Measurements from ENCODE around the gene PCDH9. TPM values are rescaled to one million over a fixed set of nuclear protein-coding genes. Genes with fewer than 3 reads are reported as not detected.

PCDH9 gene
- total and polyA plus RNA-seq, 2 of the 4 experiments (the other 2 are of a cell fraction), result 2.2 to 10.2 TPM

GRCh38 chr13:67080351-67080750 is 149.8 kb downstream of the PCDH9 start:
- ATAC-seq (ENCODE audit: low read depth), result no peak

More at GRCh38 chr13:67080351-67080750, 149.8 kb downstream of the PCDH9 start:
- Histone ChIP-seq H3K56ac (ENCODE audit: extremely low read depth, insufficient read depth, low read length) (no peak overlapping the region), H3K27me3 (ENCODE audit: control insufficient read depth, insufficient read depth, low read length) (no peaks in the 10 kb centered on the region), H3K4me1 (ENCODE audit: control insufficient read depth, insufficient read depth, low read length) (no peaks in the 10 kb centered on the region), H4K20me1 (ENCODE audit: insufficient read depth, low read length) (no peaks in the 10 kb centered on the region), H3K4me3 (ENCODE audit: insufficient read depth, low read depth, low read length) (no peak overlapping the region), H4K91ac (ENCODE audit: insufficient read depth, low read depth, low read length) (no peak overlapping the region), H2BK20ac (ENCODE audit: low read depth, low read length) (no peak overlapping the region), H3K4ac (ENCODE audit: low read depth, low read length) (no peak overlapping the region), H2AK9ac (replicated peaks; ENCODE audit: low read depth, low read length, poor library complexity) (no peak overlapping the region), H3K9me1 (ENCODE audit: insufficient read depth, low read length) (no peaks in the 10 kb centered on the region), H3K23ac (ENCODE audit: low read depth, low read length) (no peak overlapping the region), H3K9ac (ENCODE audit: low read depth, low read length) (no peak overlapping the region), H3K27ac (ENCODE audit: insufficient read depth, low read length) (no peak overlapping the region), H2AK5ac (ENCODE audit: low read depth, low read length) (no peak overlapping the region), H2BK15ac (ENCODE audit: low read depth, low read length) (no peak overlapping the region), H3K9me3 (ENCODE audit: control insufficient read depth, insufficient read depth, low read length) (no peaks in the 10 kb centered on the region), H2AFZ (replicated peaks; ENCODE audit: low read length, poor library complexity) (no peak overlapping the region), H4K8ac (ENCODE audit: low read depth in 2 of 2, low read length in 2 of 2) (no peak overlapping the region), H3K18ac (ENCODE audit: low read depth, low read length) (no peak overlapping the region), H2BK120ac (ENCODE audit: low read depth, low read length) (no peak overlapping the region), H2BK5ac (ENCODE audit: low read depth, low read length, poor library complexity, severe bottlenecking) (no peak overlapping the region), H4K5ac (ENCODE audit: low read depth, low read length) (no peak overlapping the region), H3K36me3 (ENCODE audit: control insufficient read depth, insufficient read depth, low read length) (no peaks in the 10 kb centered on the region), H3K79me1 (ENCODE audit: low read depth in 1 of 2, low read length in 2 of 2) (no peaks in the 10 kb centered on the region), H3K4me2 (ENCODE audit: low read depth, low read length) (no peak overlapping the region), H3K14ac (replicated peaks; ENCODE audit: low read depth, low read length) (no peak overlapping the region)
- intact Hi-C loops (cut with micrococcal nuclease), result no loop called here
- POLR2A ChIA-PET (ENCODE audit: unreplicated experiment), result no interaction called here
- in situ Hi-C loops (cut with MboI; ENCODE audit: low sequenced_read_pairs), result no loop called here
- no peak for DNase-seq
- no TSS peak for BruUV-seq (replicated peaks)
- CTCF ChIA-PET, result no interaction called here
- TF ChIP-seq RCOR1 (IDR thresholded peaks at IDR 0.05; ENCODE audit: insufficient replicate concordance, low read length), result no peak
- no peak for TF ChIP-seq USF2 (IDR thresholded peaks at IDR 0.05; ENCODE audit: low read depth, low read length)
- TF ChIP-seq SMC3 (IDR thresholded peaks at IDR 0.05; ENCODE audit: low read depth, low read length), result no peak
- no peak for TF ChIP-seq CHD1 (IDR thresholded peaks at IDR 0.05; ENCODE audit: low read depth, low read length)
- TF ChIP-seq POLR2A (IDR thresholded peaks at IDR 0.05; ENCODE audit: low read depth, low read length), result no peak
- no peak for TF ChIP-seq RFX5 (IDR thresholded peaks at IDR 0.05; ENCODE audit: low read depth, low read length)
- no peak for TF ChIP-seq ELK1 (IDR thresholded peaks at IDR 0.05; ENCODE audit: borderline replicate concordance, low read depth, low read length)
- no peak for TF ChIP-seq MXI1 (IDR thresholded peaks at IDR 0.05; ENCODE audit: borderline replicate concordance, low read depth, low read length)
- TF ChIP-seq BHLHE40 (IDR thresholded peaks at IDR 0.05; ENCODE audit: low read depth, low read length), result no peak
- no peak for TF ChIP-seq CTCF (conservative IDR thresholded peaks at IDR 0.05; ENCODE audit: low read depth, low read length)
- TF ChIP-seq CEBPB (IDR thresholded peaks at IDR 0.05; ENCODE audit: low read depth, low read length), result no peak
- TF ChIP-seq RAD21 (IDR thresholded peaks at IDR 0.05; ENCODE audit: low read length), result no peak
- TF ChIP-seq NFE2L2 (IDR thresholded peaks at IDR 0.05; ENCODE audit: low read depth, low read length), result no peak
- no peak for TF ChIP-seq FOS (IDR thresholded peaks at IDR 0.05; ENCODE audit: low read depth, low read length)
- no CpG with 5 or more reads among the region's 2 CpGs for WGBS, 2 experiments (ENCODE audit: extremely low coverage in 2 of 2, insufficient read length in 1 of 2)
- dilution Hi-C loops (cut with HindIII; ENCODE audit: low sequenced_read_pairs, unreplicated experiment), result no loop called here

Measured in IMR-90 (cell line).